IMR-90 (cell line): Measurements from ENCODE around the gene CARM1. TPM values are rescaled to one million over a fixed set of nuclear protein-coding genes. Genes with fewer than 3 reads are reported as not detected.

ENCODE experiments used
- ATAC-seq: fragments of 200-7000 bp; cut with Tn5 transposase; 2 replicates; pipeline ENCODE4 v1.9.1; 2020; ENCODE audit warnings: low read depth, mild to moderate bottlenecking, moderate library complexity
- BruUV-seq: library from RNA; stranded (reverse); fragments of 400-500 nt; replicated peaks from 2 replicates; lab custom pipeline; 2021; lab: Mats Ljungman, UMichigan
- CTCF ChIA-PET: fragments of 300-600 bp; formaldehyde crosslinking; extraction: SDS; loops from one replicate; lab custom pipeline; 2021; ENCODE audit warnings: antibody characterized with exemption; lab: Yijun Ruan, JAX
- POLR2A ChIA-PET: fragments of 300-600 bp; sonication (Branson Sonifier 250); formaldehyde crosslinking; loops from one replicate; lab custom pipeline; 2022; ENCODE audit warnings: antibody characterized with exemption; ENCODE audit not compliant: unreplicated experiment; lab: Charles Lee
- DNase-seq: peaks from one replicate; pipeline ENCODE4 v3.0.0; 2013
- H2AFZ ChIP-seq: replicated peaks from 2 replicates; pipeline ENCODE3; 2013; ENCODE audit warnings: low read length, mild to moderate bottlenecking; ENCODE audit not compliant: poor library complexity
- H2AK5ac ChIP-seq: 2 replicates; pipeline ENCODE4 v1.6.1; 2013; ENCODE audit warnings: low read depth, low read length, inconsistent platforms
- H2AK9ac ChIP-seq: replicated peaks from 2 replicates; pipeline ENCODE3; 2013; ENCODE audit warnings: mild to moderate bottlenecking, low read depth, low read length, moderate library complexity; ENCODE audit not compliant: poor library complexity
- H2BK120ac ChIP-seq: 2 replicates; pipeline ENCODE4 v1.6.1; 2013; ENCODE audit warnings: low read depth, low read length, inconsistent platforms
- H2BK15ac ChIP-seq: 3 replicates; pipeline ENCODE4 v1.6.1; 2013; ENCODE audit warnings: low read depth, low read length, inconsistent platforms
- H2BK20ac ChIP-seq: 2 replicates; pipeline ENCODE4 v1.6.1; 2013; ENCODE audit warnings: low read depth, mild to moderate bottlenecking, inconsistent platforms, low read length, moderate library complexity
- H2BK5ac ChIP-seq: 2 replicates; pipeline ENCODE4 v1.6.1; 2013; ENCODE audit warnings: mild to moderate bottlenecking, low read depth, low read length, inconsistent platforms; ENCODE audit not compliant: poor library complexity, severe bottlenecking
- H3K14ac ChIP-seq: replicated peaks from 2 replicates; pipeline ENCODE4 v1.6.1; 2013; ENCODE audit warnings: low read depth, low read length, inconsistent platforms
- H3K18ac ChIP-seq: 2 replicates; pipeline ENCODE4 v1.6.1; 2013; ENCODE audit warnings: low read depth, low read length, control low read depth
- H3K23ac ChIP-seq: 2 replicates; pipeline ENCODE4 v1.6.1; 2013; ENCODE audit warnings: low read depth, low read length, inconsistent platforms
- H3K27ac ChIP-seq: 2 replicates; pipeline ENCODE4 v1.5.1; 2013; ENCODE audit warnings: mild to moderate bottlenecking, control low read depth, low read length; ENCODE audit not compliant: insufficient read depth
- H3K27me3 ChIP-seq: 2 replicates; pipeline ENCODE4 v1.6.1; 2013; ENCODE audit warnings: low read length; ENCODE audit not compliant: control insufficient read depth, insufficient read depth
- H3K36me3 ChIP-seq: 2 replicates; pipeline ENCODE4 v1.6.1; 2013; ENCODE audit warnings: low read length, mixed read lengths; ENCODE audit not compliant: control insufficient read depth, insufficient read depth
- H3K4ac ChIP-seq: 2 replicates; pipeline ENCODE4 v1.6.1; 2013; ENCODE audit warnings: low read depth, low read length, inconsistent platforms
- H3K4me1 ChIP-seq: 2 replicates; pipeline ENCODE4 v1.6.1; 2013; ENCODE audit warnings: low read length, mixed read lengths; ENCODE audit not compliant: control insufficient read depth, insufficient read depth
- H3K4me2 ChIP-seq: 2 replicates; pipeline ENCODE4 v1.6.1; 2013; ENCODE audit warnings: low read depth, mild to moderate bottlenecking, control low read depth, low read length, moderate library complexity
- H3K4me3 ChIP-seq: 2 replicates; pipeline ENCODE4 v1.5.1; 2013; ENCODE audit warnings: low read depth, mild to moderate bottlenecking, control low read depth, low read length, moderate library complexity; ENCODE audit not compliant: insufficient read depth
- H3K56ac ChIP-seq: 2 replicates; pipeline ENCODE4 v1.6.1; 2013; ENCODE audit warnings: low read length, inconsistent platforms; ENCODE audit not compliant: insufficient read depth; ENCODE audit errors: extremely low read depth
- H3K79me1 ChIP-seq, 2 experiments: 2 replicates each; pipeline ENCODE4 v1.6.1; 2013; ENCODE audit warnings: low read length in 2 of 2, inconsistent platforms in 1 of 2, low read depth in 1 of 2
- H3K9ac ChIP-seq: 2 replicates; pipeline ENCODE4 v1.6.1; 2013; ENCODE audit warnings: low read depth, low read length, control low read depth
- H3K9me1 ChIP-seq: 2 replicates; pipeline ENCODE4 v1.6.1; 2013; ENCODE audit warnings: low read length, inconsistent platforms; ENCODE audit not compliant: insufficient read depth
- H3K9me3 ChIP-seq: 2 replicates; pipeline ENCODE4 v1.6.1; 2013; ENCODE audit warnings: low read length; ENCODE audit not compliant: control insufficient read depth, insufficient read depth
- H4K20me1 ChIP-seq: 2 replicates; pipeline ENCODE4 v1.6.1; 2013; ENCODE audit warnings: low read length, inconsistent platforms; ENCODE audit not compliant: insufficient read depth
- H4K5ac ChIP-seq: 2 replicates; pipeline ENCODE4 v1.6.1; 2013; ENCODE audit warnings: mild to moderate bottlenecking, low read depth, low read length, control low read depth
- H4K8ac ChIP-seq, 2 experiments: 2 replicates each; pipeline ENCODE4 v1.6.1; 2013; ENCODE audit warnings: low read depth in 2 of 2, low read length in 2 of 2, control low read depth in 1 of 2, inconsistent platforms in 1 of 2
- H4K91ac ChIP-seq: 2 replicates; pipeline ENCODE4 v1.6.1; 2013; ENCODE audit warnings: low read depth, low read length, inconsistent platforms; ENCODE audit not compliant: insufficient read depth
- BHLHE40 ChIP-seq: fragments of 150-350 bp; IDR thresholded peaks from 2 replicates; pipeline ENCODE4 v1.6.1; 2016; ENCODE audit warnings: mild to moderate bottlenecking, low read depth, low read length
- CEBPB ChIP-seq: IDR thresholded peaks from 2 replicates; pipeline ENCODE4 v1.6.1; 2012; ENCODE audit warnings: low read depth, low read length, improper control_type of control experiment
- CHD1 ChIP-seq: IDR thresholded peaks from 2 replicates; pipeline ENCODE4 v1.6.1; 2012; ENCODE audit warnings: low read depth, low read length, improper control_type of control experiment
- ELK1 ChIP-seq: fragments of 150-350 bp; IDR thresholded peaks from 2 replicates; pipeline ENCODE4 v1.6.1; 2016; ENCODE audit warnings: low read depth, mild to moderate bottlenecking, low read length, moderate library complexity, borderline replicate concordance
- FOS ChIP-seq: fragments of 150-350 bp; IDR thresholded peaks from 2 replicates; pipeline ENCODE4 v1.6.1; 2016; ENCODE audit warnings: low read depth, low read length
- MAFK ChIP-seq: IDR thresholded peaks from 2 replicates; pipeline ENCODE4 v1.6.1; 2012; ENCODE audit warnings: low read depth, low read length, improper control_type of control experiment
- MAZ ChIP-seq: IDR thresholded peaks from 2 replicates; pipeline ENCODE4 v1.6.1; 2012; ENCODE audit warnings: low read depth, mild to moderate bottlenecking, low read length, improper control_type of control experiment, moderate library complexity, borderline replicate concordance
- MXI1 ChIP-seq: IDR thresholded peaks from 2 replicates; pipeline ENCODE4 v1.6.1; 2012; ENCODE audit warnings: low read depth, mild to moderate bottlenecking, low read length, moderate library complexity, borderline replicate concordance
- NFE2L2 ChIP-seq: fragments of 150-350 bp; IDR thresholded peaks from 2 replicates; pipeline ENCODE4 v1.6.1; 2016; ENCODE audit warnings: low read depth, mild to moderate bottlenecking, low read length
- POLR2A ChIP-seq: IDR thresholded peaks from 2 replicates; pipeline ENCODE4 v1.6.1; 2012; ENCODE audit warnings: mild to moderate bottlenecking, low read depth, low read length
- RAD21 ChIP-seq: IDR thresholded peaks from 2 replicates; pipeline ENCODE4 v1.6.1; 2012; ENCODE audit warnings: low read length, improper control_type of control experiment
- RCOR1 ChIP-seq: IDR thresholded peaks from 2 replicates; pipeline ENCODE4 v1.6.1; 2012; ENCODE audit warnings: mild to moderate bottlenecking, low read length, improper control_type of control experiment; ENCODE audit not compliant: insufficient replicate concordance
- SMC3 ChIP-seq: fragments of 150-350 bp; IDR thresholded peaks from 2 replicates; pipeline ENCODE4 v1.6.1; 2016; ENCODE audit warnings: low read depth, mild to moderate bottlenecking, antibody characterized with exemption, low read length, moderate library complexity
- WGBS, 2 experiments: methylation state at CpG; one replicate each; pipeline versions ENCODE4 v1.1.5 to v1.1.7; 2013; ENCODE audit warnings: missing lambda C conversion rate in 2 of 2; ENCODE audit not compliant: insufficient read length in 1 of 2; ENCODE audit errors: extremely low coverage in 2 of 2; 5-methylcytosine and 5-hydroxymethylcytosine counted together
- dilution Hi-C: fragments of 300-500 bp; cut with HindIII; formaldehyde crosslinking; loops from one replicate; pipeline ENCODE4 v1.14.3; 2018; ENCODE audit warnings: low sequenced_read_pairs; ENCODE audit not compliant: unreplicated experiment
- in situ Hi-C: fragments of 300-500 bp; cut with MboI; formaldehyde crosslinking; loops from 3 replicates; pipeline ENCODE4 v1.14.3; 2019; ENCODE audit warnings: low sequenced_read_pairs, inconsistent platforms, mixed read lengths
- intact Hi-C: fragments of 100-400 bp; cut with micrococcal nuclease; formaldehyde crosslinking; loops from 2 replicates; pipeline ENCODE4 v1.10.0; 2022
- polyA plus RNA-seq, 3 experiments: library from polyadenylated mRNA; depleted of rRNA; stranded (reverse); fragments of >200 nt; gene quantifications; 2 replicates each; pipeline ENCODE4 v1.2.3, GENCODE V29; 2012; ENCODE audit warnings: low replicate concordance in 1 of 3
- total RNA-seq: library from RNA; depleted of rRNA; stranded (reverse); fragments of >200 nt; gene quantifications from 2 replicates; pipeline ENCODE4 v1.2.3, GENCODE V29; 2012
- TF ChIP-seq, protein P1 (sequence below): conservative IDR thresholded peaks from 2 replicates; pipeline ENCODE4 v1.5.1; 2012; ENCODE audit warnings: mild to moderate bottlenecking, low read depth, low read length, improper control_type of control experiment
- TF ChIP-seq, protein P2 (sequence below): fragments of 150-350 bp; IDR thresholded peaks from 2 replicates; pipeline ENCODE4 v1.6.1; 2017; ENCODE audit warnings: mild to moderate bottlenecking, antibody characterized with exemption, low read length, low read depth

Gene CARM1
- total and polyA plus RNA-seq, 2 of the 4 experiments (the other 2 are of a cell fraction): 20.3 to 67.1 TPM

DNA sequence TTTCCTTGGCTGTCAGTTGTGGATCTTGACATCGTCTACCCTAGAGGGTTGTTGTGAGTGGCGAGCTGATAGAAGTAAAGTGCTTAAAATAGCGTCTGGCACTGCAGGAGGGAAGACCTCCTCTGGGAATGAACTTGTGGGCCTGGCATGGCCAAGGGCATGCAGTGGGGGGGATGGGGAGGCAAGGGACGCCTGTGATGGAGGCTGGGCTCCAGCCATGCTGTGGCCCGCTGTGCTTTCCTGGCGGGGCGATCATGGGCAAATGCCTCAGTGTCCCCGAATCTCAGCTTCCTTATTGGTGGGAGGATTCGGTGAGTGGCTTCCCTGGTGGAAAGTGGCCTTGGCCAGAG, 10.7 kb downstream of the CARM1 start:
- peaks cover 70% of the 10 kb centered on the region for H4K20me1 ChIP-seq
- peaks cover 32% of the 10 kb centered on the region for H3K9me1 ChIP-seq
- in situ Hi-C loops: no loop called here
- no peak overlapping the region for H3K14ac ChIP-seq
- no peak overlapping the region for H3K4ac ChIP-seq
- CTCF ChIA-PET: interaction anchor here (2.7 kb wide), 1 partner anchor 11 kb away, joined by 9 read pairs; the partner anchor contains the start of gene CARM1
- no peak overlapping the region for H2BK5ac ChIP-seq
- H2BK15ac ChIP-seq: no peak overlapping the region
- peaks cover 22 to 93% of the 10 kb centered on the region in 2 experiments for H3K79me1 ChIP-seq
- no peak overlapping the region for H4K91ac ChIP-seq
- no peak overlapping the region for H3K56ac ChIP-seq
- H2AK5ac ChIP-seq: no peak overlapping the region
- no peak overlapping the region for H3K4me3 ChIP-seq
- POLR2A ChIA-PET: no interaction called here
- H3K27me3 ChIP-seq: no peaks in the 10 kb centered on the region
- H3K18ac ChIP-seq: no peak overlapping the region
- H2AK9ac ChIP-seq: peak overlapping the region; percentile 46
- H4K8ac ChIP-seq: no peak overlapping the region
- H3K36me3 ChIP-seq: no peaks in the 10 kb centered on the region
- intact Hi-C loops: no loop called here
- no peak overlapping the region for H2BK20ac ChIP-seq
- peaks cover 12% of the 10 kb centered on the region for H3K4me1 ChIP-seq
- no peaks in the 10 kb centered on the region for H3K9me3 ChIP-seq
- TF ChIP-seq CEBPB: no peak
- TF ChIP-seq FOS: no peak
- TF ChIP-seq ELK1: no peak
- no peak for TF ChIP-seq RCOR1
- no peak for TF ChIP-seq POLR2A
- no peak for TF ChIP-seq MAFK
- TF ChIP-seq MXI1: no peak
- no peak for TF ChIP-seq NFE2L2
- no peak for TF ChIP-seq MAZ
- no peak for TF ChIP-seq CHD1
- no peak for TF ChIP-seq BHLHE40
- TF ChIP-seq, protein P1, sequence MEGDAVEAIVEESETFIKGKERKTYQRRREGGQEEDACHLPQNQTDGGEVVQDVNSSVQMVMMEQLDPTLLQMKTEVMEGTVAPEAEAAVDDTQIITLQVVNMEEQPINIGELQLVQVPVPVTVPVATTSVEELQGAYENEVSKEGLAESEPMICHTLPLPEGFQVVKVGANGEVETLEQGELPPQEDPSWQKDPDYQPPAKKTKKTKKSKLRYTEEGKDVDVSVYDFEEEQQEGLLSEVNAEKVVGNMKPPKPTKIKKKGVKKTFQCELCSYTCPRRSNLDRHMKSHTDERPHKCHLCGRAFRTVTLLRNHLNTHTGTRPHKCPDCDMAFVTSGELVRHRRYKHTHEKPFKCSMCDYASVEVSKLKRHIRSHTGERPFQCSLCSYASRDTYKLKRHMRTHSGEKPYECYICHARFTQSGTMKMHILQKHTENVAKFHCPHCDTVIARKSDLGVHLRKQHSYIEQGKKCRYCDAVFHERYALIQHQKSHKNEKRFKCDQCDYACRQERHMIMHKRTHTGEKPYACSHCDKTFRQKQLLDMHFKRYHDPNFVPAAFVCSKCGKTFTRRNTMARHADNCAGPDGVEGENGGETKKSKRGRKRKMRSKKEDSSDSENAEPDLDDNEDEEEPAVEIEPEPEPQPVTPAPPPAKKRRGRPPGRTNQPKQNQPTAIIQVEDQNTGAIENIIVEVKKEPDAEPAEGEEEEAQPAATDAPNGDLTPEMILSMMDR: no peak
- no peak for TF ChIP-seq SMC3
- no peak for TF ChIP-seq RAD21
- TF ChIP-seq, protein P2, sequence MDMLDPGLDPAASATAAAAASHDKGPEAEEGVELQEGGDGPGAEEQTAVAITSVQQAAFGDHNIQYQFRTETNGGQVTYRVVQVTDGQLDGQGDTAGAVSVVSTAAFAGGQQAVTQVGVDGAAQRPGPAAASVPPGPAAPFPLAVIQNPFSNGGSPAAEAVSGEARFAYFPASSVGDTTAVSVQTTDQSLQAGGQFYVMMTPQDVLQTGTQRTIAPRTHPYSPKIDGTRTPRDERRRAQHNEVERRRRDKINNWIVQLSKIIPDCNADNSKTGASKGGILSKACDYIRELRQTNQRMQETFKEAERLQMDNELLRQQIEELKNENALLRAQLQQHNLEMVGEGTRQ: no peak
- DNase-seq: no peak
- WGBS, 2 experiments: 57% methylated on average over 3 of the region's 9 CpGs; no CpG with 5 or more reads in 1 of the 2 experiments
- H3K27ac ChIP-seq: no peak overlapping the region
- no peak overlapping the region for H3K9ac ChIP-seq
- no peak overlapping the region for H3K23ac ChIP-seq
- H3K4me2 ChIP-seq: no peak overlapping the region
- no peak overlapping the region for H2AFZ ChIP-seq
- H2BK120ac ChIP-seq: no peak overlapping the region
- no TSS peak for BruUV-seq
- dilution Hi-C loops: no loop called here
- no peak for ATAC-seq
- no peak overlapping the region for H4K5ac ChIP-seq
